HG03039 (cell line): ENCODE results near the gene SLCO4A1.

Source experiments
- ATAC-seq: cut with Tn5 transposase; IDR thresholded peaks from one replicate; pipeline ENCODE4 v1.9.1; 2021; ENCODE audit warnings: mild to moderate bottlenecking, moderate library complexity; ENCODE audit not compliant: unreplicated experiment

Gene SLCO4A1

GRCh38 chr20:62696989-62697388, 54.7 kb downstream of the SLCO4A1 start:
- ATAC-seq: no peak

GRCh38 chr20:62697468-62697912, 55.2 kb downstream of the SLCO4A1 start:
- no peak for ATAC-seq

- no peak for ATAC-seq
These were observed 55.9 kb downstream of the SLCO4A1 start for GRCh38 chr20:62698231-62698630.

DNA sequence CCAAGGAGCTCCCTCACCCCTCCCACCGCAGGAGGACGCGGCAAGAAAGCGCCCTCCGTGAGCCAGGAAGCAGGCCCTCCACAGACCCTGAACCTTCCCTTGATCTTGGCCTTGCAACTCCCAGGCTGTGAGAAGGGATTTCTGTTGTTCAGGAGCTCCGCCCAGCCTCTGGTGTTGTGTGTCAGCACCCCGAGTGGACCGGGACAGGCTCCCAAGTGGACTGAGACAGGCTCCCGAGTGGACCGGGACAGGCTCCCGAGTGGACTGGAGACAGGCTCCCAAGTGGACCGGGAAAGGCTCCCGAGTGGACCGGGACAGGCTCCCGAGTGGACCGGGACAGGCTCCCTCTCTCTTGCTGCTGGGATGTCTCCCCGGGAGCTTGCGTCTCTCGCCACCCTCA, 57.0 kb downstream of the SLCO4A1 start:
- ATAC-seq: no peak

DNA sequence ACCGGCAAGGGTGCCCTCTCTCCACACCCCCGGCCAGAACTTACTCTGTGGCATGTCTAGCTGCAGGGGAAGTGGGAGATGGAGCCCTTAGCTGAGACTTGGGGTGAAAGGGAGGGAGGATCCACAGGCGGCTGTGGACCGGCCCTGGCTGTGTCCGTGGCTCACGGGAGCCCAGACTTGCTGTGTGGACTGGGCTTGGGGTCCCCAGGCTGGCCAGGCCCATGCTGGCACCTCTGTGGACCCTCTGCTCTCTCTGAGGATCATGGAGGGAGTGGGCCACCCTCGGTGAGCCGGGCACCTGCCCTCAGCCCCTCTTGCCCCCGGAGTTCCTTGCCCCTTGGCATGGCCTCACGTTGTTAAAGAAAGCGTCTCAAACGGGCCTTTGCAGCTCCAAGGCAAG, 57.4 kb downstream of the SLCO4A1 start:
- ATAC-seq: no peak

DNA sequence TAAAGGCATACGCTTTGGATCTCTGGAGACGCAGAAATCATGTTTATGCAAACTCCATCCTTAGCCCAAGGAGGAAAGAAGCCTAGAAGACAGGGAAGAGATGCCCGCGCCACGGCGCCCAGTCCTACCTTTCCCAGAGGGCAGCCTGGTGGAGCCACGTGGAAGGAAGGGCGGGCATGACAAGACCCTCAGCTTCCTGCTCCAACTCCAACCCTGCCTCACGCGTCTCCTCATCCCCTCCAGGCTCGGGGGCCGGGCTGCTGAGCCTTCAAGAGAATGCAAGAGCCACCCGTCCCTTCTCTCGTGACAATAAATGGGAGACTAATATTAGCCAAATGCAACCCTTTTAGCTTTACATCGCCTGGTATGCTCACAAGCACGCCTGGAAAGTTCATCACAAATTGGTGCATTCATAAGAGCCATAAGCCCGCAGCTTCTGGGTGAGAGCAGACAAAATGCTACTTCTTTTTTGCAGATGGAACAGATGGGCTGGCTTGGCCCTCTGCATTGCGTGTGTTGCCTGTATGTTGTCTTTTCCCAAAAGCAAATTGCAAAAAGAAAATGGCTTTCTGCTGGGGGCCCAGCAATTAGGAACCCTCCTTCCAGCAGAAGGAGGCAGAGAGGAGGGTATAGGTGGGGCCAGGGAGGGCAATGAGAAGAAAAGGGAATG, 58.1 kb downstream of the SLCO4A1 start:
- ATAC-seq: no peak

GRCh38 chr20:62701161-62702012, 59.1 kb downstream of the SLCO4A1 start:
- ATAC-seq: no peak

DNA sequence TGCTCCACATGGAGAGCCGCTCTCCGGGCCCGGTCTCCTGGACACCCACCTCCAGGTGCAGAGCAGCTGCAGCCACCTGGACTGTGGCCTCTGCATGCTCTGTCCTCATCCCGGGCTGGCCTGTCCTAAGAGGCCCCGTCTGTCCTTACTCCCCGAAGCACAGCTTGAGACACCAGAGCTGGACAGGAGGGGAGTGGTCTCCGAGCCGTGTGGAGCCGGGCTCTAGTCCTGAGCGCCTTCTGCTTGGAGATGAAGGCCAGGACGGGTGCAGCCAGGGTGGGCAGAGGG, 59.7 kb downstream of the SLCO4A1 start:
- no peak for ATAC-seq

DNA sequence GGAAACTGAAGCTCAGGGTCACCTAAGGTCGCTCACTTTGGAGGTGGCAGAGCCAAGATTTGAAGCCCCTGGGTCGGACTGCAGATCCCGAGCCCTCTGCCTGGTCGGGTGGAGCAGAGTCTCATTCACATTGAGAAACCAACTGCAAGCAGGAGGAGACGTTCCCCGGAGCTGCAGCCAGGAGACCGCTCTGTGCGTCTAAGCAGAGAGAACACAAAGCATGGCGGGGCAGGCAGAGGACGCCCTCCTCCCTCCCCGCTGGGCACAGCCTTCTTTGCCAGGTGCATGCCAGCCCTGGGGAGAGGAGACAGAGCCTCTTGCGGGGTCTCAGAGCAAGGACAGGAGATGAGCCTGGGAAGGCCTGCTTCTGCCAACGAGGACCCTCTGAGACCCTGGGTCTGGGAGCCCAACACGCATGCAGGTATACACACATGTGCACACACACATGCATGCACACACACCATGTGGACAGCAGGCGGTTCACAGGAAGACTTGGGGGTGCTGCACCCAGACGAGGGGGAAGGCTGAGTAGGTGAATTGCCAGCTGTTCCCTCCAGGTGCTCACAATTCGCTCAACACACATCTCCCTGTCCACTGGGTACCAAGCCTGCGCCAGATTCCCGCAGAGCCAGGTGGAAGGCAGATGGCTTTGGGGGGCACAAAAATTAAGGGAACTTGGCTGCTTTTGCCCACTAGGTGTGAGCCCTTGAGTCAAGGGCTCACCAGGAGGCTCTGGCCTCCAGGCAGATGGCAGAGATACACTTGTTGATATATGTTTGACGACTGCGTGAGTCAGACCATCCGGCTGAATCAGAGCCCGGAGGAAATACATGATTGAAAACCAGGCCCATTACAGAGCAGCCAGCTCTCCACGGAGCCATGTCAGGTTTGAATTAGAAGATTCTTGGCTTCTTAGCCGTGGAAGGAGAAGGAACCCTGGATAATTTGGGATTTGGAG, 60.9 kb downstream of the SLCO4A1 start:
- no peak for ATAC-seq

- ATAC-seq: no peak
These were observed 61.5 kb downstream of the SLCO4A1 start for GRCh38 chr20:62703853-62704228.

DNA sequence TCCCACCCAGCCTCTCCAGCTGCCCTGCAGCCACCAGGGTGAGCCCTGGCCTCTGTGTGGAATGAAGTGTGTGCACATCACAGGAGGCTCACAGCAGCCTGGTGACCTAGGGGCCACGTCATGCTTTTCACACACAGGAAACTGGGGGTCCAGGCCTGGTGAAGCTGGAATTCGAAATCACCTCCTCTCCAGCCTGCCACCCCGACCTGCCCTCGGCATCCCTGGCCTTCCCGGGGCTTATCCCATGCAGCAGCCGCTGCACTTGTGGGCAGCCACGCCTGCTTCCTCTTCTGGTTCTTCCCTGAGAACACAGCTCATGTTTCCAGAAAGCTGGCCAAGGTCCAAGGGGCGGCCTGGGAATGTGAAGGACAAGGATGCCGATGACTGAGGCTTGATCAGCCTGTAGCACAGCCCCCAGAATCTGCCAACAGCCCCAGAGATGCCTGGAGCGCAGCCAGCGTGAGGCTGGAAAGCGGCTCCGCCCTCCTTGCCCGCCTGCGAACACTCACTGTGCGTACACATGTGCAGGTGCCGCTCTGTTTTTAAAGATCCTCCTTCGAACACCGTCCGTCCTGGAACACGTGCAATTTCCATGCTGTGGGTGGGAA, 62.1 kb downstream of the SLCO4A1 start:
- ATAC-seq: no peak

DNA sequence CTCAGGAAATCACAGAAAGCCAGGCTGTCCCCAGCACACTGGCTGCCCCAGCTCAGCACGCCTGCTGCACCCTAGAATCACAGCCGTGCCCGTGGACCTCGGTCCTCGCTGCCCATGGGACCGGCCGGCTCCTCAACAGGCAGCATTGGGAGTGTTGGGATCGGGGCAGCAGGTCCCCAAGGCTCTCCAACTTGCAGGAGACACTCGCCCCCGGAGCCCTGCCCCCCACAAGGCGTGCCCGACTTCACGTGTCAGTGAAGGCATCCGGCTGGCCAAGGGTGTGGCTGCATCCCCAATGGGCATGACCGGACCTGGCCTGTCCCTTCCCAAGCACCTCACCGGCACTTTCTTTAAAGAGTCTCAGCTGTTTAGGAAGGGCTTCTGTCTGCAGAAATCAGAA, 63.3 kb downstream of the SLCO4A1 start:
- ATAC-seq: no peak

GRCh38 chr20:62706344-62706743, 64.0 kb downstream of the SLCO4A1 start:
- ATAC-seq: no peak

DNA sequence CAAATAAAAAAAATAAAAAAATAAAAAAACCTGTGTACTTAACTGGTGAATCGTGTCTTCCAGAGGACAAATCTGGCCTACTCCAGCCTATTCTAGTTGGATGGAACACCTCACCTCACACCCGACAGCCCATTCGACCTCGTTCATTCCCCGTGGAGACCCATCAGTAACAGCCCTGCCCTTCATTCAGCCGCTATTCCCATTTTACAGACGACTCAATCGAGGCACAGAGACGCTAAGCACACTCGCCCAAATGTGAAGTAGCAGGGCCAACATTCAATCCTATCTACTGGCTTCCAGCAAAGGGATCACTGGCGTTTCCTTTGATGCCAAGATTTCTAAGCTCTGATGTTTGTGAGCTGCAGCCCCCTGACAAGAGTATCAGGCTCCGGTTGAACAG, 64.6 kb downstream of the SLCO4A1 start:
- no peak for ATAC-seq

DNA sequence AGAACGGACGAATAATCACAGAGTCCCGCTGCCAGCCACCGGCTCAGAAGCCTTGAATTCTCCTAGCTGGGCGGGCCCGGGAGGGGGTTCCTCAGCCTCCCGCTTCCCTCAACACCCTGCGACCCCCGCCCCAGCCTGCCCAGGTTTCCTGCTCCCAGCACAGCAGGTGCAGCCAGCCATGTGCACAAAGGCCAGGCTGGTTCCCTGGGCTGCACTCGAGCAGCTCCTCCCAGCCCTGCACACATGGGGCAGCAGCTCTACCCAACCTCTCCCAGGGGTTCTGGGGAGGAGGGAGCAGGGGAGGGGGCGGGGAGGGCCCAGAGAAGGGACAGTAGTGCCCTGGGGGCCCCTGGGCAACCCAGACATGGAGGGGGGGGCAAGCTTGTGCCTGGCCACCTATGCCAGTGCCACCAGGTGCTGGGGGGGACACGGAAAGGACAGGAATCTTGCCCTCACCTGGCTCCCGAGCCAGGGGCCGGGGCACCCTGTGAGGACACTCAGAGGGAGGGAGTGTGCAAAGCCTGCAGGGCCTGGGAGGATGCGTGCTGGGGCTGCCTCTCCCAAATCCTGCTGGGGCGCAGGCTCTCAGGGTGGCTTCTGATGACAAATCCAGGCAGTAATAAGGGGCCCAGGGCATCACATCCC, 65.1 kb downstream of the SLCO4A1 start:
- no peak for ATAC-seq

DNA sequence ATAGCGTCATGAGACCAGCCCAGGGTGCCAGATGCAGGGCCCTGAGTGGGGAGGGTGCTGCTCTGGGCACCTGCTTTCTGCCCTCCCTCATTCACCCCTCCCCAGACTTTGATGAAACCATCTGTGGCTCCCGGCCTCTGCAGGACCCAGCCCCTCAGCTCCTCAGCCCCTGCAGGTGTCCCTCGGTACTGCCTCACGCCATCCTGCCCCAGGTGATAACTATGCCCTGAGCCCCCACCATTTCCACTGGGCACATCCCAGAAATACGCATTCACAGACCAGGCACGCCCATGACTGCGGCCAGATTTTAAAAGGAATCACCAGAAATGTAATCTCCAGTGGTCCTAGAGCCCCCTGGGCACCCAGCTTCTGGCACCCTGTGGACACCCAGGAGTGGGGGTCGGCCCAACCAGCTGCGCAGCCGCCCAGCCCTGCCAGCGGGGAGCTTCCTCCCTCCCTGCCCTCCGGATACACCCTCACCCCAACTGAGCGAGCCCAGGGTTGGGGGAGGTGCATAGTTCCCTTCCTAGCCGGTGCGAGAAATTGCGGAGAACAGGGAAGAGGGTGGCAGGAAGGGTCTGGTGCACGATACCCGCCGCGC, 65.7 kb downstream of the SLCO4A1 start:
- ATAC-seq: no peak

DNA sequence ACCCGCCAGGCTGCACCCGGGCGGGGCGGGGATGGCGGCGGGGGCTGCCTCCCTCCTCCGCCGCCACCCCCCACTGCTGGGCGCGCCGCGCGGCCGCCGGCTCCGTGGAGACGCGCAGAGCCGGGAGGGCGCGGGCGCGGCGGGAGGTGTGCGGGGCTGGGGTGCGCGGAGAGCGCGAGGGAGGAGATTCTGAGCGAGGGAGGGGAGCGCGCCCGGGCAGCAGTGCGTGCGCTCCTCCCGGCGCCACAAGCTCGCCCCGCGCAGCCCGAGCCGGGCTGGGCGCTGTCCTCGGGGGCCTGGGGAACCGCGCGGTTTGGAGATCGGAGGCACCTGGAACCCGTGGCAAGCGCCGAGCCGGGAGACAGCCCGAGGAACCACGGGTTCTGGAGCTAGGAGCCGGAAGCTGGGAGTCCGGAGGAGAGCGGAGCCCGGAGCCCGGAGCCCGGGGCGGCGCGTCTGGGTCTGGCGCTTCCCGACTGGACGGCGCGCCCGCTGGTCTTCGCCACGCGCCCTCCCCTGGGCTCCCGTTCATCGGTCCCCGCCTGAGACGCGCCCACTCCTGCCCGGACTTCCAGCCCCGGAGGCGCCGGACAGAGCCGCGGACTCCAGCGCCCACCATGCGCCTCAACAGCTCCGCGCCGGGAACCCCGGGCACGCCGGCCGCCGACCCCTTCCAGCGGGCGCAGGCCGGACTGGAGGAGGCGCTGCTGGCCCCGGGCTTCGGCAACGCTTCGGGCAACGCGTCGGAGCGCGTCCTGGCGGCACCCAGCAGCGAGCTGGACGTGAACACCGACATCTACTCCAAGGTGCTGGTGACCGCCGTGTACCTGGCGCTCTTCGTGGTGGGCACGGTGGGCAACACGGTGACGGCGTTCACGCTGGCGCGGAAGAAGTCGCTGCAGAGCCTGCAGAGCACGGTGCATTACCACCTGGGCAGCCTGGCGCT, 66.6 kb downstream of the SLCO4A1 start, which contains the start of gene NTSR1:
Gene NTSR1, plus strand, starts transcription at position 246 of the 946 bp plus-strand sequence. Its CDS starts 372 bp downstream, at position 618.
- ATAC-seq: no peak

GRCh38 chr20:62709537-62709905, 67.2 kb downstream of the SLCO4A1 start:
- no peak for ATAC-seq
